Fibroblast of lung (primary cell): ENCODE data around the gene PRSS21. TPM values are rescaled to one million over a fixed set of nuclear protein-coding genes. Genes with fewer than 3 reads are reported as not detected.

Experiments used
- DNase-seq, 2 donors: peaks; one replicate each; pipeline versions ENCODE4 v3.0.0 to v3.0.0-alpha.2; 2010; ENCODE audit warnings: low read depth in 2 of 2
- H2AFZ ChIP-seq: 2 replicates; pipeline ENCODE4 v1.5.1; 2012; ENCODE audit warnings: low read length, control low read depth, inconsistent platforms
- H3K27ac ChIP-seq: 2 replicates; pipeline ENCODE4 v1.5.1; 2011; ENCODE audit warnings: low read length, control low read depth; ENCODE audit not compliant: insufficient read depth
- H3K27me3 ChIP-seq: 2 replicates; pipeline ENCODE4 v1.5.1; 2011; ENCODE audit warnings: mild to moderate bottlenecking, low read length; ENCODE audit not compliant: control insufficient read depth, insufficient read depth
- H3K36me3 ChIP-seq: 2 replicates; pipeline ENCODE4 v1.5.1; 2011; ENCODE audit warnings: low read length; ENCODE audit not compliant: control insufficient read depth, insufficient read depth
- H3K4me1 ChIP-seq: 2 replicates; pipeline ENCODE4 v1.5.1; 2011; ENCODE audit warnings: low read length; ENCODE audit not compliant: control insufficient read depth, insufficient read depth; ENCODE audit errors: extremely low read depth
- H3K4me2 ChIP-seq: 2 replicates; pipeline ENCODE4 v1.5.1; 2011; ENCODE audit warnings: low read length, control low read depth; ENCODE audit not compliant: insufficient read depth; ENCODE audit errors: extremely low read depth
- H3K4me3 ChIP-seq, 4 experiments: fragments of 200-600 bp in 1 of 4; sonication (generic) in 1 of 4; replicated peaks in 1 of 4; 2 replicates each; pipeline ENCODE4 v1.5.1; 2011 to 2016; ENCODE audit warnings: low read length in 4 of 4, low read depth in 3 of 4, mild to moderate bottlenecking in 3 of 4, control low read depth in 2 of 4, inconsistent platforms in 1 of 4, mixed read lengths in 1 of 4; ENCODE audit not compliant: insufficient read depth in 1 of 4; ENCODE audit errors: control extremely low read depth in 1 of 4
- H3K79me2 ChIP-seq: 2 replicates; pipeline ENCODE4 v1.5.1; 2012; ENCODE audit warnings: mild to moderate bottlenecking, low read length, inconsistent platforms; ENCODE audit not compliant: control insufficient read depth, insufficient read depth
- H3K9ac ChIP-seq: 2 replicates; pipeline ENCODE4 v1.5.1; 2011; ENCODE audit warnings: mild to moderate bottlenecking, low read length, control low read depth; ENCODE audit not compliant: insufficient read depth
- H3K9me3 ChIP-seq: 2 replicates; pipeline ENCODE4 v1.5.1; 2012; ENCODE audit warnings: low read depth, low read length; ENCODE audit not compliant: control insufficient read depth, insufficient read depth
- H4K20me1 ChIP-seq: 2 replicates; pipeline ENCODE4 v1.5.1; 2011; ENCODE audit warnings: low read length; ENCODE audit not compliant: control insufficient read depth, insufficient read depth; ENCODE audit errors: extremely low read depth
- CTCF ChIP-seq, 2 donors: IDR thresholded peaks in 1 of 2; conservative IDR thresholded peaks in 1 of 2; 1 replicate in 1 of 2; 2 replicates in 1 of 2; pipeline ENCODE4 v1.5.1; 2011 to 2012; ENCODE audit warnings: low read length in 2 of 2, control low read depth in 1 of 2, inconsistent platforms in 1 of 2, low read depth in 1 of 2, mild to moderate bottlenecking in 1 of 2
- EZH2 ChIP-seq: IDR thresholded peaks from 2 replicates; pipeline ENCODE4 v1.5.1; 2012; ENCODE audit warnings: low read length, control low read depth, mild to moderate bottlenecking; ENCODE audit errors: missing control alignments
- polyA plus RNA-seq, 2 donors: library from polyadenylated mRNA; depleted of rRNA in 1 of 2; stranded (reverse) in 1 of 2; unstranded in 1 of 2; fragments of >200 nt; gene quantifications; 2 replicates each; pipeline ENCODE4 v1.2.1, GENCODE V29; 2011 to 2012; ENCODE audit warnings: missing spikeins in 1 of 2
- total RNA-seq: library from RNA; depleted of rRNA; stranded (reverse); fragments of >200 nt; gene quantifications from 2 replicates; pipeline ENCODE4 v1.2.1, GENCODE V29; 2014

The PRSS21 gene
- total and polyA plus RNA-seq, 2 donors (not counting 1 experiment from before 2014, with no cell fraction given): 0.17 to 0.22 TPM

DNA sequence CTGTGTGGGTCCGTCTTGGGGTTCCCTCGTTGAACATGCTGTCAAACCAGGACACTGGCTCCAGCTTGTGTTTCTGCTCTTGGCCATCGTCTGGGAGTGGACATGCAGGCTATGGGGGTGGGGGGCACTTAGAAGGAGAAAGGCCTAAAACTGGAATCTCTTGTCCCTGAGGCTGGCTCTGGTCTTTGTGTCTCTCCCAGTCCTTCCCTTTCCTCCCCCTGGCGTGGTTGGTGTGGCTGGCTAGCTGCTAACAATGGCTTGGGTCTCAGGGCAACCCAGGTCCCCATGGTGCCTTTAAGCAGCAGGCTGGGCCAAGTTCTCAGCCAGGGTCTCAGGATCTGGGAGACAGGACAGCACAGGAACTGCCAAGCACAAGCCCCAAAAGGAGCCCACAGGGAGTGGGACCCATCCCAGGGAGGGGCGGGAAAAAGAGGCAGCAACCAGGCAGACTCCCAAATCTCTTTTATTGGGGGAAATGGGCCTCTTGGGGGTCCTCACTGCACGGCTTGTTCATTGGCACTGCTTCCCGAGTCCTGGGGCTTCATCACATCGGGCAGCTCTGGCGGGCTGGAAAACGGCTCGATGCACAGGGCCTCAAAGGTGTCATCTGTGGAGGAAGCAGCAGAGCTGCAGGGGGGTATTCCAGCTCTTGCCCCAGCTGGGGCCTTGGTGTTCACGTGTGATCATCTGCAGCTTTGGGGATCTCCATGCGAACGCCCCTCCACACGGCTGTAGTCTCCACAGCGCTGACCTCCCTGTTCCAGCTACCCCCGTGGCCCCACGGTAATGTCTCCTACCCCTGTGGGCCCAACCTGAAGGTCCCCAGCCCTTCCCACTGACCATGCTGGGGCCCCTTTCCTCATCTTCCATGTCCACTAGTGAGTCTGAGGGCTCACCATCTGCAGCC is 45.3 kb upstream of the PRSS21 start:
- no peaks in the 10 kb centered on the region for H3K27me3 ChIP-seq
- H3K9ac ChIP-seq: no peak overlapping the region
- no peaks in the 10 kb centered on the region for H3K9me3 ChIP-seq
- no peak for DNase-seq
- TF ChIP-seq EZH2: no peak
- no peak for TF ChIP-seq CTCF (conservative IDR thresholded peaks at IDR 0.05 in 1 of 2, IDR thresholded peaks at IDR 0.05 in 1 of 2; ENCODE audit: low read depth in 1 of 2, low read length in 2 of 2)
- peaks cover 7% of the 10 kb centered on the region for H3K4me1 ChIP-seq
- H3K79me2 ChIP-seq: peaks cover 57% of the 10 kb centered on the region
- peaks cover 6% of the 10 kb centered on the region for H4K20me1 ChIP-seq
- no peak overlapping the region for H3K4me2 ChIP-seq
- no peak overlapping the region for H3K27ac ChIP-seq
- H3K36me3 ChIP-seq: peaks cover 41% of the 10 kb centered on the region
- no peak overlapping the region for H2AFZ ChIP-seq
- H3K4me3 ChIP-seq: no peak overlapping the region

- no peak overlapping the region for H3K4me3 ChIP-seq
- peaks cover 2% of the 10 kb centered on the region for H4K20me1 ChIP-seq
- peak; percentile 14 to 41 for DNase-seq
- peaks cover 28% of the 10 kb centered on the region for H3K36me3 ChIP-seq
- no peak overlapping the region for H2AFZ ChIP-seq
- H3K4me2 ChIP-seq: no peak overlapping the region
- TF ChIP-seq CTCF (conservative IDR thresholded peaks at IDR 0.05 in 1 of 2, IDR thresholded peaks at IDR 0.05 in 1 of 2; ENCODE audit: low read depth in 1 of 2, low read length in 2 of 2) (no peak), EZH2 (no peak)
- H3K9me3 ChIP-seq: no peaks in the 10 kb centered on the region
- peaks cover 7% of the 10 kb centered on the region for H3K4me1 ChIP-seq
- H3K27me3 ChIP-seq: no peaks in the 10 kb centered on the region
- H3K27ac ChIP-seq: peak overlapping the region; percentile 20
- no peak overlapping the region for H3K9ac ChIP-seq
- H3K79me2 ChIP-seq: peaks cover 56% of the 10 kb centered on the region
These were observed 43.7 kb upstream of the PRSS21 start for GRCh38 chr16:2773188-2773968.
